Measurements from ENCODE around the gene KLC1.
A peak's percentile ranks its signal among the peaks of the same experiment; 100 is the strongest.
"Not testable (repeated sequence)": the region's sequence is repeated elsewhere in the genome, so short reads cannot be mapped to it uniquely, and the experiment has no call there.

The KLC1 gene

DNA sequence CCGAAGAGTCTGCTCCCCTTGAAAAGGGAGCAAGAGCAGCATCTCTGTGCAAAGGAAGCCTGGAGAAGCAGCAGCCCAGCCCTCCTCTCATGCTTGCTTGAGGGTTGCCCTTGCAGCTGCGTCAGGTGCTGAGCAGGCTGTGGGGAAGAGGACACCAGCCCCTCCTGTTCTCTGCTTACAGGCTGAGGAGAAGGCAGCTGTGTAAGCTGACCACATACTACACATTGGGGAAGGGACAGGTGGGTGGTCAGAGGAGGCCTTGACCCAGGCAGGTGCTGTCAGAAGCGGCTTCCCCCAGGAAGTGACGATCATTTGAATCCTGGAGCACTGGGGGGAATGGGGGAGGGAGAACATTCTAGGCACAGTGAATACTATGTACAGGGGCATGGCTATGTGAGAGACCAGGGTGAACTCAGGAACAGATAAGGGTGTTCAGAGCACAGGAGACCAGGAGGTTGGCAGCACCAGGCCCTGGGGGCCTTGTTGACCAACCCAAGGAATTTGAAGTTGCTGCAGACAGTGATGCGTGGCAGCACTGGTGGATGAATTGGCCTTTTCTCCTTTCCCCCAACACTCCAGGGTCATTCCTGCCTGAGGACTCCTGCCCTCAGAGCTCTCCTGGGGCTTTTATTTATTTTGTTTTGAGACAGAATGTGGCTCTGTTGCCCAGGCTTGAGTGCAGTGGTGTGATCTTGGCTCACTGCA, 2.7 kb upstream of the KLC1 start:
- no peak for DNase-seq

DNA sequence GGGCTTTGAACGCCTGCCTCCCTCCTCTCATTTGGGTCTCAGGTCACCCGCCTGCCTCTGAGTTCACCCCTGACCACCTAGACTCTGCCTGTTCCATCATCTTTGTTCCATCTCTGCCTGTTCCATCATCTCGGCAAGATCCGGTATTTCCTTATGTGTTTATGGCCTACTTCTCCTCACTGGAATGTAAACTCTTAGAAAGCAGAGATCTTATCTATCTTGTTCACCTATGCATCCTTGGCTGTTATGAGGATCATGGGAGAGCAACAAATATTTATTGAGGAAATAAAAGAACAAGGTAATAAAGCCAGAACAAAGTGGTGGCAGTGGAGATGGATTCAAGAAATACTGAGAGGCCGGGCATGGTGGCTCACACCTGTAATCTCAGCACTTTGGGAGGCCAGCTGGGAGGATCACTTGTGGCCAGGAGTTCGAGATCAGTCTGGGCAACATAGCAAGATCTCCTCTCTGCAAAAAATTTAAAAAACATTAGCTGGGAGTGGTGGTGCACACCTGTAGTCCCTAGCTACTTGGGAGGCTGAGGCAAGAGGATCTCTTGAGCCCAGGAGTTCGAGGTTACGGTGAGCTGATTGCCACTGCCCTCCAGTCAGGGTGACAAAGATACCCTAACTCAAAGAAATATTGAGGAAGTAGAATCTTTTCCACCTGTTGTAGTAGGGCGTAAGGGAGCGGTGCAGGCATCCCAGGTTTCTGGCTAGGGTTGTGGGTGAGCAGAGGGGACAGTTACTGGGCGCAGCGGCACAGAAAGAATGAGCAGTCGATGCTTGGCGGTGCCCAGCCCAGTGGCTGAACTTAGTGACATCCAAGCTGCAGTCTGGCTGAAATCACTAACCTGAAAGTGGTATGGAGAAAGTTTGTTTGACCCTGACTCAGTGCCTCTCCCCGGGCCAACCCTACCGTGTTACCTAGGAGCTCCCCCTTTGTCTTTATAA, 1.7 kb upstream of the KLC1 start:
- peak in 1 of 6 experiments; percentile 7 for DNase-seq

DNA sequence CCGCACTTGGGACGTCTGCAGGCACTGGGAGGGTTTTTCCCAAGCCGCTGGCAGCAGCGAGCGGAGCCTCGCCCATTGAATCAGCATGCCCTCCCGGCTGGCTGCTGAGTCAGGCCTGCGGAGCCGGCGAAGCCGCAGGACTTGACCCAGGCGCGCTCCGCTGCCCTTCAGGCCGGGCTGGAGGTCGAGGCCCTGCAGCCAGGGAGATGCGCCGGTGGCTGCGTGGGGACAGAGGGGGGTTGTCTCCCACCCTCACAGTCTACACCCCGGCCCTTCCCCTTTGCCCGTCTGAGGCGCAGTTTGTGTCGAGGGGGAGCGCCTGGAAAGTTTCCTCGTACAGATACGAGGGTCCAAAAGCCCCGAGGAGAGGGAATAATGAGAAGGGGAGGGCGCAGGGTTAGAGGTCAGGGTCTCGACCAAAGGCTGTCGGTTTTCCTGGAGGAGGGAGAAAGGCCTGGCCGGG, 759 bp upstream of the KLC1 start:
- peak in 3 of 6 experiments; percentile 11 to 13 (median 12) for DNase-seq

DNA sequence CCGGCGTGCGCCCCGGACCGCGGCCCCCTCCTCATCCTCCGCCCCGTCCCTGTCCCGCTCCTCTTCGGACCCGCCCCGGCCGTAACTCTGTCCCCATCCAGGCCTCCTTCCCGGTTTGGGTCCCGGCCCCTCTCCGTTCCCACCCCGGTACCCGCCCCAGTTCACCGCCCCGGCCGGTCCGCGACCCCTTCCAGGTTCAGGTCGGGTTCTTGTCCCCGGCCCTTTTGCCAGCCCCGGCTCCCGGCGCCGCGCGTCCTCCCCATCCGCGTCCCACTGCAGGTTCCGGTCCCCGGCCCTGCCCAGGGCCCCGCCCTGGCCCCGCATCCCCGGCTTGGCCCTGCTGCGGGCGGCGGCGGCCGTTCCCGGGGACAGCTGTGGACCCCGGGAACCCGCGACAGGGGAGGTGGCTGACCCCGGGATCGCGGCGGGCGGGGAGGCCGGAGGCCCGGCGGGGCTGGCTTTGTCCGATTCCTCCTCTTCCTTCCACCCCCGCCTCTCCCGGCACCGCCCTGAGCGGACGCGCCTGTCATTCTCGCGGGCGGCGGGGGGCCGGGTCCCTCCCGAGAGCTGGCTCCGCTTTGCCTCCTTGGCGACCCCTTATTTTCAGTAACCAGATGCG, 601 bp downstream of the KLC1 start:
- DNase-seq, result peak in 5 of 6 experiments; percentile 10 to 50 (median 31)

DNA sequence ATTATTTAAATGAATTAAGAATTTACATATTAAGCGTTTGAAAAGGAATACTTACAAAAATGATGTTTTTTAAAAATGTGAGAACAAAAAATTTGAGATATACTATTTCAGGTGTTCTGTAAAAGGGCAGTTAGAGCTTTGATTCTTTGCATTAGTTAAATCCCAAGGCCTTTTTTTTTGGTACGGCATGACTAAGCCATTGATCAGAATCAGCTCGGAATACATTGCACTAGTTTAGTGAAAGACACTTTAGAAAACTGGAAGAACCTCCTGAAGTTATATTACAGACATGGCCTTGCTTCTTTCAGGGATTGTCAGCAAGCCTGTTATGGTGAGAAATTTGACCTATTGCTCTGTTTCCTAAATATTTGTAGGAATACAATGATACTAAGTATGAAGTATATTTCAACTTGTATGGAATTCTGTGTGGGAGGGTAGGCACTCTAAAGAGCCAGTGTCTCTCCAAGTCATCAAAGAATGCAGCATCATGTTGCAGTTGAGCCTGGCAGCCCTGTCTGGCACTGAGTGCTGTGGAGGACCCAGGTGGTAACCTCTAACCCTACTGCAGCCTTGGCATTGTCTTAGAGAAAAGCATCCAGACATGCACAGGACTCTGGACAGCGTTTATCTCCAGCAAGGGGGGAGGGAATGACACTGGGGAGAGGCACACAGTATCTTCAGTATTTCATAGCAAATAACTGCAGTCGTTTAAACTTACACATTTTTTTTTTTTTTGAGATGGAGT, 1.5 kb downstream of the KLC1 start:
- DNase-seq, result no peak

DNA sequence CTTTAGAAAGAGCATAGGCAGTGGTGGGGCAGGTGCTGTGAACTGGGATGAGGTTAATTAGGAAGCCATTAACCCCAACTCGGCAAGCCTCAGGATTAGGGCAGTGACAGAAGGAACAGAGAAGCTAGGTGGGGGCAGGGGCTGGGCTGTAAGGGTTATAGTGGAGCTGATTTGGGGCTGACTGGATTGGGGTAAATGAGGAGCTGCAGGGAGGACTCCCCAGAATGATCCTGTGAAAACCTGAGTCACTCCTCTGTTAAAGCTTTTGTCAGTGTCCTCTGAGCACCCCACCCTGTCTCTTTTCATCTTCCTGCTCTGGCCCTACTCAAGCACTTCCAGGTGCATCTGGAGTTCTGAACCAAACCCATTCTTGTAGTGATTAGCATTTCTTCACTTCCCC, 4.4 kb downstream of the KLC1 start:
- DNase-seq, result no peak

DNA sequence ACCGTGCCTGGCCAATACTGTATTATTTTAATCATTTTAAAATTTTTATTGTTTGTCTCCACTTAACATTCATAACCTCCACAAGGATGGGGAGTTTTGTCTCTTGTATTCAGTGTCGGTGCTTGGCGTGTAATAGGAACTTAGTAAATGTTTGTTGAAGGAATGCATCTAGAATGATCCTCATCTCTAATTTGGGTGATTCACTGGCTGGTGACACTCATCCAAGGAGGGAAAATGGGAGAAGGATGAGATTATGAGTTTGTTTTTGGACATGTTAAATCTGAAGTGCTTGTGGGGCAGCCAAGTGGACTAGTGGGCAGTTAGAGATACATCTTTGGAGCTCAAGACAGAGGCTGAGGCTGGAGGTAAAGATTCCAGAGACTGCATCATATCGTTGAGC, 5.1 kb downstream of the KLC1 start:
- no peak for DNase-seq

DNA sequence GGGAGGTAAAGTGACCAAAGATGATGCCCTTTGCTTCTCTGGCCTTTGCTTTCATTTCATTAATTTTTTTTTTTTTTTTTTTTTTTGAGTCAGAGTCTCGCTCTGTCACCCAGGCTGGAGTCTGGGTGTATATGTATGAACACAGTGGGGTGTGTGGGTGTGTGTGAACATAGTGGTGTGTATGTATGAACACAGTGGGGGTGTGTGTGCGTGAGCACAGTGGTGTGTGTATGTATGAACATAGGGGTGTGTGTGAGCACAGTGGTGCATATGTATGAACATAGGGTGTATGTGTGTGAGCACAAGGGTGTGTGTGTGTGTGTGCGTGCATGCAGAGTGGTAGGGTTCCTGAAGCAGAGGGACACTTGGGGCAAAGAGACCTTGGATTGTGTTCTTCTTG, 9.6 kb downstream of the KLC1 start:
- no peak for DNase-seq

DNA sequence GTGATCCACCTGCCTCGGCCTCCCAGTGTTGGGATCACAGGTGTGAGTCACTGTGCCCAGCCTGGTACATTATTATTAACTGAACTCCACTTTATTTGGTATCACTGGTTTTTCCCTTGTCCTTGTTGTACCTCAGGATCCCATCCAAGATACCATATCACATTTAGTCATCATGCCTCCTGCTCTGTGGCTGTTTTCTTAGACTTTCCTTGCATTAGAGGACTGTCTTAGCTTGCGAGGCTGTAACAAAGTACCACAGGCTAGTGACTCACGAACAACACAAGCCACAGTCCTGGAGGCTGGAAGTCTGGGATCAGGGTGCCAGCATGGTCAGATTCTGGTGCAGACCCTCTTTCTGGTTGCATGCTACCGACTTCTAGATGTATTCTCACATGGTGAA, 12.2 kb downstream of the KLC1 start:
- no peak for DNase-seq

DNA sequence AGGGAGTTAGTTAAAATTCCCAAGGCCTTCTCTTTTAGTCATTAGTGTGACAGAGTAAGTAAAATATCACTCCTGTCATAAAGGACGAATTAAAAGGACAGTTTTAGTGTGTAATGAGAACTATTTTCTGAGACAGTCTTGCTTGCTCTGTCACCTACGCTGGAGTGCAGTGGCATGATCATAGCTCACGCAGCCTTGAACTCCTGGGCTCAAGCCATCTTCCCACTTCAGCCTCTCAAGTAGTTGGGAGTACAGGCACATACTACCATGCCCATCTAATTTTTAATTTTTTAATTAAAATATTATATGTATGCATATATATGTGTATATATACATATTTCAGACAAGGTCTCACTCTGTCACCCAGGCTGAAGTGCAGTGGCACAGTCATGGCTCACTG, 17.2 kb downstream of the KLC1 start:
- DNase-seq, result no peak

DNA sequence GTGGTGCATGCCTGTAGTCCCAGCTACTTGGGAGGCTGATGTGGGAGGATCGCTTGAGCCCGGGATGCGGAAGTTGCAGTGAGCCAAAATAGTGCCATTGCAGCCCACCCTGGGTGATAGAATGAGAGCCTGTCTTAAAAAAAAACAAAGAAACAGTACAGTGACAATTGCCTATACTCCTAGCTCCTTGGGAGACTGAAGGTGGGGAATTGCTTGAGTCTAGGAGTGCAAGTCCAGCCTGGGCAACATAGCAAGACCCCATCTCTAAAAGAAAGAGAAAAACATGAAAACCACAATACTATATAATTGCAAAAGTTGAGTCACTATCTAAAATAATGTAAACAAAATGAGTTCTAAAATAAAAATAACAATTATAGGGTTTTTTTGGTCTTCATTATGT, 20.0 kb downstream of the KLC1 start:
- DNase-seq, result no peak

DNA sequence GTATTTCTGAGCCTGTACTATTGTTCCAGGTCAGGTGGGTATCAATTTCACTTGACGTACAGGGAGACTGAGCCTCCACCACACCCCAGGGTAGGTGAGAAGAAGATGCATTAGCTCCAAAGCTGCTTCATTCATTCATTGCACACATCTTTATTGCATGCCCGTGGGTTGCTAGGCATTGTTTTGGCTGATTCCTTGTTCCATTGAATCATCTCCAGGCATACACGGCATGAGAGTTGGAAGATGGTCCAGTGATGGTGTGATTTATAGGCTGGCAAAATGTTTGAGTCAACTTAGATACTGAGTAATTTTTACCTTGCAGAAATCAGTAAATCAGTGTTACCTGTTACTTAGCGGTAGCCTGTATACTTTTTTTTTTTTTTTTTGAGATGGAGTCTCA, 21.2 kb downstream of the KLC1 start:
- DNase-seq, result no peak

DNA sequence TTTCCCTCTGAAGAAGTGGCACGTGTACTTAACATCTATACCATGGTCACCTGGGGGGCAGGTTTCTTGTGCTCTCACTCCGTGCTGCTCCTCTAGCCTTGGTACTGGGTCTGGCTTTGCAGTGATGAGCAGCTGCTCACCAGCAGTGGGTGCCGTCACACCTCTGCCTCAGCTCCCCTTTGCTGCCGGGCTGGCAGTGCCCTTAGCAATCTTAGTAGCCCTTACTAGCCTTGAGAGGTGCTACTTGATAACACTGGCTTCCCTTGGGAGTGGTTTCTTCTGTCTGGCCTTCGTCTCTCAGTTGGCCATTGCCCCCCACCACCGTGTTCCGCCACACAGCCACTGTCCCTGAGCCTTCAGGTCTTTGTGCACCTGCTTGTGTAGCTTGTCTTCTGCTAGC, 22.6 kb downstream of the KLC1 start:
- no peak for DNase-seq

DNA sequence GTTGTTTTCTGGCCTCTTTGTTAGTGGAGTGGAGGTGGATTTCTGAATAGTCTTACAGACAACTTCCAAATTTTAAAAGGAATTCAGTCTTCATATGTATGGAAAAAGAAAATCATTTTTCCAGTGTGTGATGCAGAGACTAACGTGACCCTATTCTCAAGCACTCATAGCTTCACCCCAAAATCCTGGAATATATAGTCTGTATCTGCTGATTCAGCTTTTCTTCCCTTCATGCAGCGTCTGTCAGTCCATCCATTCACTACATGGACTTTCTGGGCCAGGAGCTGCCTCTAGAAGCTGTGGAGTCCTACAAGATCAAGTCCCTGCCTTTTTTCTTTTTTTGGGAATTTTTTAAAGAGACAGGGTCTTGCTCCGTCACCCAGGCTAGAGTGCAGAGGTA, 23.8 kb downstream of the KLC1 start:
- no peak for DNase-seq

DNA sequence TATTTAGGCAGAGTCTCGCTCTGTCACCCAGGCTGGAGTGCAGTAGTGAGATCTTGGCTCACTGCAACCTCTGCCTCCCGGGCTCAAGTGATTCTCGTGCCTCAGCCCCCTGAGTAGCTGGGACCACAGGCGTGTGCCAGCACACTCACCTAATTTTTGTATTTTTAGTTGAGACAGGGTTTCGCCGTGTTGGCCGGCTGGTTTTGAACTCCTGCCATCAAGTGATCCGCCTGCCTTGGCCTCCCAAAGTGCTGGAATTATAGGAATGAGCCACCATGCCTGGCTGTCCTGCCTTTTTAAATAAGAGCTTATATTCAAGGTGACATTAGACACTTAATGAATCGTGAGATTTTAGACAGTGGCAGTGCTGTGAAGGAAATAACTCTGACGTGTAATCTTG, 24.3 kb downstream of the KLC1 start:
- DNase-seq, result not testable (repeated sequence)

DNA sequence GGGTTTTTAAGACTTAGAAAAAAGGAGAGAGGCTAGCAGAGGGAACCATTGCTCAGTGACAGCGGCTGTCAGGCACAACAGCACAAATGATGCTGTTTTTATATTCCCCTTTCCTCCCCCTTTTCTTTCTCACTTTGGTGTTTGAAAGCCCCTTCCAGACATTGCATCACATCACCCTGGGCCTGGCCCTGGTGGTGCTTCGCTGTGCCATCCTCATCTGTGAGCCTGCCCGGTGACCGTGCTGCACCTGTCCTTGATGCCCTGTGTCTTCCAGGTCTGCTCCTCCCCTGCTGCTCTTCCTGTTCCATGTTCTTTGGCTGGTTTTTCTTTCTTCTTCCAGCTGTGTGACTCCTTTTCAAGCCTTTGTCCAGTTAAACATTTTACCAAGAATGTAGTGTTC, 24.8 kb downstream of the KLC1 start:
- DNase-seq, result no peak

DNA sequence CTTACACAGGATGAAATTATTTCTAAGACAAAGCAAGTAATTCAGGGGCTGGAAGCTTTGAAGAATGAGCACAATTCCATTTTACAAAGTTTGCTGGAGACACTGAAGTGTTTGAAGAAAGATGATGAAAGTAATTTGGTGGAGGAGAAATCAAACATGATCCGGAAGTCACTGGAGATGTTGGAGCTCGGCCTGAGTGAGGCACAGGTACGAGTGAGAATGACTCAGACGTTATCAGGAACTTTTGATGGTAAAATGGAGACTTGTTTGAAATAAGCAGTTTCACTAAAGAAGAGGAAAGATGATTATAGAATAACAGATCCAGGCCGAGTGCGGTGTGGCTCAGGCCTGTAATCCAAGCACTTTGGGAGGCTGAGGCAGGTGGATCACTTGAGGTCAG, 25.6 kb downstream of the KLC1 start:
- no peak for DNase-seq

DNA sequence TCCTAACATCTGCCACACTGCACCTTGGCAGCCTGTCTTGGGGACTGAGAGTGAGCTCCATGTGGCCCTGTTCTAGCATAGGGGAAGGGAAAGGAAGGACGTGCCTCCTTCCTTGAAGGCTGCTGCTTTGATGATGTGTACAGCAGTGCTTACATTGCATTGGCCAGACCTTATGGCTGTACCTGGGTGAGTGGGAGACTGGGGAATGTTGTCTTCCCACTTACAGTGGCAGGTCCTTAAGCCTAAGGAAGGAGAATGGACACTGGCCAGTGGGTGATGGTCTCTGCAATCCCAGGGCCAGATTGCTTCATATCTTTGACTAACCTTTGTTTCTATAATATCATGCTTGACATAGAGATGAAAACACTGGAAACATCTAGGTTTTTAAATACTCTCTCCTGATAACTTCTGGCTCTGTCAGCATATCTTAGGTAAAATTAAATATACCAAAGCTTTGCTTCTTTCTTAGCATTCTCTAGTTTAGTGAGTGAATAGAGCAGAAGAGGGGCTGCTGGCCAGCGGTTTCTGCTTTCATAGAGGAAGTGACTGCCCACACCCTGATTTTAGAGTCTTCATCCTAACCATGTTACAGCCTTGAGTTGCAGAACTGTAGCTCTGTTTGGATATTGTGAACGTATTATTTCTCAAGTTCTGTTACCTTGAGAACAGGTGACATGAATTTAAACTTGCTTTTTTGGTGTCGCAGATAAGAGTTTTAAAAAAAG, 27.2 kb downstream of the KLC1 start:
- DNase-seq, result no peak

DNA sequence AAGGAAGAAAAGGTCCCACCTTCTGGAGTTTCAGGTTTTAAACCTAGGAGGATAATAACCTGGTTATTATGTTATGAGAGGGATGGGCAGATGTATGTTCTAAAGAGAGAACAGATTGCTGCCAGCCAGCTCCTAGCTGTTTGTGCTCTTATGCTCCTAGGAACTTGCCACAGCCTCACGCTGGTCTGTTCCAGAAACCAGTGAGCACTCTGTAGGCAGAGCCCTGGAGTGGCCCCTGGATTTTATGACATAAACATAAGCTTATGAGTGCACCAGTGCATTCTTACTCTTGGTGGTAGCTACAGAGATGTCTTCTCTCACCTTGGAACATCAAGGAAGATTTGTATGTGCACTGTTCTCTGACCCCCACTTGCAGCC, 27.7 kb downstream of the KLC1 start:
- no peak for DNase-seq

DNA sequence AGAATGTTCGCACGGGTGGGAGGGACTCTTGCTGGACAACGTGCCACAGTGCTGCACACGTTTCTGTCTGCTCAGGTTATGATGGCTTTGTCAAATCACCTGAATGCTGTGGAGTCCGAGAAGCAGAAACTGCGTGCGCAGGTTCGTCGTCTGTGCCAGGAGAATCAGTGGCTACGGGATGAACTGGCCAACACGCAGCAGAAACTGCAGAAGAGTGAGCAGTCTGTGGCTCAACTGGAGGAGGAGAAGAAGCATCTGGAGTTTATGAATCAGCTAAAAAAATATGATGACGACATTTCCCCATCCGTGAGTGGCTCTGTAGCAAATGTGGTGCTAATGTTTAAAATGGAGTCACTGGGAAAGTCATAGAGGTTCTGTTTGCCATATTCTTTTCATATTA, 28.5 kb downstream of the KLC1 start:
- no peak for DNase-seq

DNA sequence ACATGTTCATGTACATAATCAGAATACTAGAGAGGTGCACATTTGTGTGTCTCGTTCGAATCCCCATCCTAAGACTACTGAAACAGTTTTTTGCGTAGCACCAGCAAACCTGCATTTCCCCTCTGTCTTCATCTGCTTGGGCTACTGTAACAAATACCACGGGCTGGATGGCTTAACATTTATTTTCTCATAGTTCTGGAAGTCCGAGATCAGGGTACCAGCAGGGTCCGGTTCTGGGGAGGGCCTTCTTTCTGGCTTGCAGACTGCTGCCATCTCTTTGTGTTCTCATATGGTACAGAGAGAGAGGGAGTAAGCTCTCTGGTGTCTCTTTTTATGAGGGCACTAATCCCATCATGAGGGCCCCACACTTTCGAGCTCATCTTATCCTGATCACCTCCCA, 30.6 kb downstream of the KLC1 start:
- DNase-seq, result no peak

DNA sequence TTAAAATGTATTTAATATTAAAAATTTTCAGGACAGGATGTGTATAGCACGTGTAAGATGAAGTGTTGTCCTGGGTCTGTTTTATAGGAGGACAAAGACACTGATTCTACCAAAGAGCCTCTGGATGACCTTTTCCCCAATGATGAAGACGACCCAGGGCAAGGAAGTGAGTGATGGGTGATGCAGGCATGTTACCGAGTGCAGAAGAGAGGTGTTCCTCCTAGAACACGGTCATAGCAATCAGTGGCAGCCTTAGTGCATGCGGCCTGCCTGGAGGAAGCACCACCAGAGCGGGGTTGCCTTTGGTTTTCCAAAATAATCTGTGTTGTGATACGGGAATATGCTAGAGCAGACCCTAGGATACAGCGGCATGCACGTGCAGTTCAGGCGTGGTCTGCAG, 33.0 kb downstream of the KLC1 start:
- DNase-seq, result no peak
